Thoracic aorta (tissue), 2 donors: ENCODE results near the gene CLMN. TPM values are rescaled to one million over a fixed set of nuclear protein-coding genes. Genes with fewer than 3 reads are reported as not detected.
"Not testable (repeated sequence)": the region's sequence is repeated elsewhere in the genome, so short reads cannot be mapped to it uniquely, and the experiment has no call there.

Experiments used
- ATAC-seq: fragments of 150-250 bp; one replicate; pipeline ENCODE4 v1.8.0; 2017; ENCODE audit warnings: low read depth; ENCODE audit not compliant: insufficient number of reproducible peaks, low FRiP score
- DNase-seq: peaks from one replicate; pipeline ENCODE4 v3.0.0-alpha.2; 2020; ENCODE audit warnings: low spot score
- H3K27ac ChIP-seq, 2 donors: fragments of 200-600 bp; sonication (generic); 1 replicate in 1 of 2; 2 replicates in 1 of 2; pipeline ENCODE4 v1.5.1; 2016; ENCODE audit warnings: mild to moderate bottlenecking in 2 of 2, moderate library complexity in 2 of 2
- H3K27me3 ChIP-seq: fragments of 200-600 bp; sonication (generic); replicated peaks from 2 replicates; pipeline ENCODE4 v1.6.0; 2016; ENCODE audit warnings: mild to moderate bottlenecking; ENCODE audit not compliant: insufficient read depth
- H3K36me3 ChIP-seq: fragments of 200-600 bp; sonication (generic); one replicate; pipeline ENCODE4 v1.5.1; 2016
- H3K4me1 ChIP-seq, 2 donors: fragments of 200-600 bp; sonication (generic); 1 replicate in 1 of 2; 2 replicates in 1 of 2; pipeline versions ENCODE4 v1.5.1 to v1.6.0; 2016; ENCODE audit warnings: low read depth in 2 of 2, mild to moderate bottlenecking in 1 of 2; ENCODE audit not compliant: control insufficient read depth in 1 of 2
- H3K4me3 ChIP-seq: fragments of 200-600 bp; sonication (generic); 2 replicates; pipeline ENCODE4 v1.5.1; 2016; ENCODE audit warnings: mild to moderate bottlenecking
- H3K9me3 ChIP-seq: fragments of 200-600 bp; sonication (generic); 2 replicates; pipeline ENCODE4 v1.5.1; 2016
- total RNA-seq, 2 donors: library from RNA; depleted of rRNA; stranded (reverse); fragments of >200 nt; gene quantifications; one replicate each; pipeline versions ENCODE4 v1.1.0 to v1.2.3, GENCODE V29; 2016
- TF ChIP-seq, protein P1 (sequence below): fragments of 200-600 bp; sonication (generic); IDR thresholded peaks from one replicate; pipeline ENCODE4 v1.5.1; 2019; ENCODE audit warnings: antibody characterized with exemption

Gene CLMN
- total RNA-seq, 2 donors from 2014 or later: 7.3 to 10.4 TPM

DNA sequence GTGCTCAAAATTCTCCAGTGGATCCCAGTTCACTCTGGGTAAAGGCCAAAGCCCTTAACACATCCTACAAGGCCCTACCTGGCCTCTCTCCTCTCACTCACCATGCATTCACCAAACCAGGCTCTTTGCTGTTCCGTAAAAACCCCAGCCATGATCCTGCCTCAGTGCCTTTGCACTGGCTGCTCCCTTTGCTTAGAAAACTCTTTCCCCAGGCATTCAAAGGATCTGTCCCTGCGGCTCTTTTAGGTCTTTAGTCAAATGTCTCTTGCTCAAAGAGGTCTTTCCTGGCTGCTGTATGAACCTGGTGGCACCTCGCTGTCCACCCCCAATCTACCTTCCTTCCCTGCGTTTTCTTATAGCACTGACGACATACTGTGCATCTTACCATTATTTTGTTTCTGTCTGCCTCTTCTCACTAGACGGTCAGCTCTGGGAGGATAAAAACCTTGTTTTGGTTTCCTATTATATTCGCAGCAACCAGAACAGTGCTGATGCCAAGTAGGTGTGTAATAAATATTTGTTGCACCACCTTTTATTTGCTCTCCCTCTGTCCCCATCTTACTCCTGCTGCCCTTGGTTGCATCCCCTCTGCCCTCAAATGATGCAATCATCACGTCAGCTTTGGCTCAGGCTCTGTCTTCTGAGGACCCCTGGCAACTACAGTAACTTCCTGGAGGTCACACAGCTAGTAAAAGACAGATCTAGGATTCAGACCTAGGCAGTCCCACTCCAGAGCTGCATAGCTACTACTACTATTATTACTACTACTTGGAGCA, 138.6 kb downstream of the CLMN start:
- Histone ChIP-seq H3K27me3 (no peaks in the 10 kb centered on the region), H3K27ac (no peak overlapping the region), H3K4me3 (no peak overlapping the region), H3K36me3 (no peaks in the 10 kb centered on the region), H3K9me3 (no peaks in the 10 kb centered on the region), H3K4me1 (peaks cover 0 to 13% of the 10 kb centered on the region in 2 donors)
- TF ChIP-seq, protein P1, sequence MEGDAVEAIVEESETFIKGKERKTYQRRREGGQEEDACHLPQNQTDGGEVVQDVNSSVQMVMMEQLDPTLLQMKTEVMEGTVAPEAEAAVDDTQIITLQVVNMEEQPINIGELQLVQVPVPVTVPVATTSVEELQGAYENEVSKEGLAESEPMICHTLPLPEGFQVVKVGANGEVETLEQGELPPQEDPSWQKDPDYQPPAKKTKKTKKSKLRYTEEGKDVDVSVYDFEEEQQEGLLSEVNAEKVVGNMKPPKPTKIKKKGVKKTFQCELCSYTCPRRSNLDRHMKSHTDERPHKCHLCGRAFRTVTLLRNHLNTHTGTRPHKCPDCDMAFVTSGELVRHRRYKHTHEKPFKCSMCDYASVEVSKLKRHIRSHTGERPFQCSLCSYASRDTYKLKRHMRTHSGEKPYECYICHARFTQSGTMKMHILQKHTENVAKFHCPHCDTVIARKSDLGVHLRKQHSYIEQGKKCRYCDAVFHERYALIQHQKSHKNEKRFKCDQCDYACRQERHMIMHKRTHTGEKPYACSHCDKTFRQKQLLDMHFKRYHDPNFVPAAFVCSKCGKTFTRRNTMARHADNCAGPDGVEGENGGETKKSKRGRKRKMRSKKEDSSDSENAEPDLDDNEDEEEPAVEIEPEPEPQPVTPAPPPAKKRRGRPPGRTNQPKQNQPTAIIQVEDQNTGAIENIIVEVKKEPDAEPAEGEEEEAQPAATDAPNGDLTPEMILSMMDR: no peak
- ATAC-seq (no peak), DNase-seq (no peak)

DNA sequence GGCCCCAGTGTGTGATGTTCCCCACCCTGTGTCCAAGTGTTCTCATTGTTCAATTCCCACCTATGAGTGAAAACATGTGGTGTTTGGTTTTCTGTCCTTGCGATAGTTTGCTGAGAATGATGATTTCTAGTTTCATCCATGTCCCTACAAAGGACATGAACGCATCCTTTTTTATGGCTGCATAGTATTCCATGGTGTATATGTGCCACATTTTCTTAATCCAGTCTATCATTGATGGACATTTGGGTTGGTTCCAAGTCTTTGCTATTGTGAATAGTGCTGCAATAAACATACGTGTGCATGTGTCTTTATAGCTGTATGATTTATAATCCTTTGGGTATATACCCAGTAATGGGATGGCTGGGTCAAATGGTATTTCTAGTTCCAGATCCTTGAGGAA, 144.0 kb downstream of the CLMN start:
- ATAC-seq, H3K36me3 ChIP-seq, H3K9me3 ChIP-seq, H3K4me1 ChIP-seq, H3K27me3 ChIP-seq, H3K4me3 ChIP-seq, DNase-seq, H3K27ac ChIP-seq: not testable (repeated sequence)

DNA sequence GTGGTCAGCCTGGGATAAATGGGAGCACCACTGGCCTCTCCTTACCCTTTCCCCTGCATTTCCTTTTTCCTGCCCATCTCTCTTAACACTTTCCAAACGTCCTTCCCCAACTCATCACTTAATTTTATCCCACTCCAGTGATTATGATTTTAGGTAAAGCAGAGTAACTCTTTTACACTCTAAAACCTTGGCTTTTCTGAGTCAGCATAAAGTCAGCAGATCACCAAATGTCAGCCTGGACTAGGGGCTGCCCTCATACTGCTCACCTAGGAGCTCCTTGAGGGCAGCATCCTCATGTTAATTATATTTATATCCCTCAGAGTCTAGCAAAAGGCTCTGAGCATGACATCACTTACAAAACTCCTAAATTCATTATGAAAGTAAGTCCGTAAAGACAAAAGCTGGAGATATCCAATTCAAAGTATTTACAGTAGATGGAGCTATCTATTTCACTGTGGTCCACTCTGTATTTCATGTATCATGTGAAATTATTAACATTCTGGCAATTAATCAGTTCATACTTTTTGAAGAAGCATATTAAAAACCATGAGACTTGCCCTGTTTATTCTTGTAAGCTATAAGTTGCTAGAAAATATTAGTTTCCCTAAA, 145.4 kb downstream of the CLMN start:
- ATAC-seq (no peak), DNase-seq (no peak)
- H3K27ac ChIP-seq: no peak overlapping the region
- H3K27me3 ChIP-seq: no peaks in the 10 kb centered on the region
- H3K4me1 ChIP-seq: no peaks in the 10 kb centered on the region
- TF ChIP-seq, protein P1: no peak
- no peak overlapping the region for H3K4me3 ChIP-seq
- no peaks in the 10 kb centered on the region for H3K36me3 ChIP-seq
- no peaks in the 10 kb centered on the region for H3K9me3 ChIP-seq

DNA sequence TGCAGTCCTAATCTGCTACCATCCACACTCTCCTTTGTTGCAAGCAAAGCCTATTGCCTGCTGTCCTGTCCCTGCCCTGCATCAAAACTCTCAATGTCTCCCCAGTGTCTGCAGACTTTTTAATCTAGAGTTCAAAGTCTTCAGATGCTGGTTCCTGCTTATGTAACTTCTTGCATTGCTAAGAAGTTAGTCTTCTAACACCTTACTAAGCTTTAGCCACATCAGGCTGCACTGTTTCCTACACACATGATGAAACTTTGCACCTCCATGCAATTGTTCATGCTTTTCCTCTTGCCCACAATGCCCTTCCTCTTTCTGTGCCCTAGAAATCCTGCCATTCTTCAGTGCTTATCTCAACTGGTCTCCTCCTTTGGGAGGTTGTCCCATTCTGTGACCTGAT, 146.2 kb downstream of the CLMN start:
- ATAC-seq: no peak
- no peak for DNase-seq
- TF ChIP-seq, protein P1: no peak
- H3K27ac ChIP-seq: no peak overlapping the region
- H3K4me3 ChIP-seq: no peak overlapping the region
- H3K36me3 ChIP-seq: no peaks in the 10 kb centered on the region
- no peaks in the 10 kb centered on the region for H3K9me3 ChIP-seq
- no peaks in the 10 kb centered on the region for H3K4me1 ChIP-seq
- H3K27me3 ChIP-seq: no peaks in the 10 kb centered on the region

DNA sequence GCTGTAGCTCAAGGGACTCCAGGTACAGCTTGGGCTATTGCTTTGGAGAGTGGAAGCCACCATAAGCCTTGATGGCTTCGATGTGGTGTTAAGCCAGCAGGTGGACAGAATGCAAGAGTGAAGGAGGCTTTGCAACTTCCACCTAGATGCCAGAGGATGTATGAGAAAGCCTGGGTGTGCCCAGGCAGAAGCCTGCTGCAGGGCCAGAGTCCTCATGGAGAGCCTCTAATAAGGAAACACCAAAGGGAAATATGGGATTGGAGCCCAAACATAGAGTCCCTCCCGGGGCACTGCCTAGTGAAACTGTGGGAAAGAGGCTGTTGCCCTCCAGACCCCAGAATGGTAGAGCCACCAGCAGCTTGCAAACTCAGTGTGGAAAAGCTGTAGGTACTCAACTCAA, 152.5 kb downstream of the CLMN start:
- ATAC-seq: no peak
- Histone ChIP-seq H3K36me3 (no peaks in the 10 kb centered on the region), H3K4me3 (no peak overlapping the region), H3K27ac (no peak overlapping the region), H3K9me3 (peaks cover 2% of the 10 kb centered on the region), H3K27me3 (no peaks in the 10 kb centered on the region), H3K4me1 (no peaks in the 10 kb centered on the region)
- DNase-seq: no peak
- TF ChIP-seq, protein P1: no peak
